GM12874 (cell line): ENCODE results near the gene PTPRM.

Source experiments
- CTCF ChIP-seq: IDR thresholded peaks from 2 replicates; pipeline ENCODE4 v1.5.1; 2011; ENCODE audit warnings: low read depth, mild to moderate bottlenecking, control low read depth, low read length, moderate library complexity; ENCODE audit not compliant: insufficient read depth

Gene PTPRM

DNA sequence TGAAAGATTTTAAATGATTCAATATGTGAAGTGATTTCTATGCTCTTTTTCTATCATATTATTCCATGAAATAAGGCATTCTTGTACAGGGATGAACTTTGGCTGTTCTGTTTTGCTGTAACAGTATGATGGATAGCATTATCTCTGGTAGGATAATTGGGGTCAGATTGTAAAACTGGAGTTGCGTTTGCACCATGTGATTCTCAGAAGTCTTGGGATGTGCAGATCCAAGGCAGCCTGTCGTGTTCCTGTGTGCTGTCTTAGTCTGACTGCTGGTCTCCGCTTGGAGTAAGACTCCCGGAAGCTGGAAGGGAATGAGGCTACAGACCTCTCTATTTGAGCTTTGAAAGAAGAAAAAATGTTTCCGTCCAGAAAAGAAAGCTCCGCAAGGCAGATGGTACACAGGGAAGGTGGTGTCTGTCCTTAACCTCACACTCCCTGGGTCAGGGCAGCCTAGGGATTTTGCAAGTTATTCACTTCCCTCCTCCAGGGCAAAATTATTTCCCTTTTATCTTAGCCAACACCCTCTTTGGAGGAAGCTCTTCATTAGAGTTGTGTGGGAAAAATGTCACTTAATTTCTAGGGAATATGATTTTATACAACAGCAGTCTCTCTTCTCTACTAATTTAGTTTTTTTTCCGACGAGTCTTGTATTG is 250.6 kb downstream of the PTPRM start:
- no peak for TF ChIP-seq CTCF

DNA sequence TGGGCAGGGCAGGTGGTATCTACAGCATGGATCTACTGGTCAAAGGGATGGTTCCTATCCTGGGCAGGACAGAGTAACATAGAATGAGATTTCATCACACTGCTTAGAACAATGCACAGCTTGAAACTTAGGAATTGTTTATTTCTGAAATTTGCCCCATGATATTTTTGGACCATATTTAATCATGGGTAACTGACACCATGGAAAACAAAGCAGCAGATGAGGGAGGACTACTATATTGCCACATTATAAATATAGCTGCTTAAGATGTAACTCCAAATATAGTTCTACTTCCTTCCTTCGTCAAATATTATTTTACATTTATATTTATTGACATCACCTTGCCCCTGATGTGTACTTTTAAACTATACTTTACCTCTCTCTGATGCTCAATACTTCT is 254.7 kb downstream of the PTPRM start:
- TF ChIP-seq CTCF, result no peak

DNA sequence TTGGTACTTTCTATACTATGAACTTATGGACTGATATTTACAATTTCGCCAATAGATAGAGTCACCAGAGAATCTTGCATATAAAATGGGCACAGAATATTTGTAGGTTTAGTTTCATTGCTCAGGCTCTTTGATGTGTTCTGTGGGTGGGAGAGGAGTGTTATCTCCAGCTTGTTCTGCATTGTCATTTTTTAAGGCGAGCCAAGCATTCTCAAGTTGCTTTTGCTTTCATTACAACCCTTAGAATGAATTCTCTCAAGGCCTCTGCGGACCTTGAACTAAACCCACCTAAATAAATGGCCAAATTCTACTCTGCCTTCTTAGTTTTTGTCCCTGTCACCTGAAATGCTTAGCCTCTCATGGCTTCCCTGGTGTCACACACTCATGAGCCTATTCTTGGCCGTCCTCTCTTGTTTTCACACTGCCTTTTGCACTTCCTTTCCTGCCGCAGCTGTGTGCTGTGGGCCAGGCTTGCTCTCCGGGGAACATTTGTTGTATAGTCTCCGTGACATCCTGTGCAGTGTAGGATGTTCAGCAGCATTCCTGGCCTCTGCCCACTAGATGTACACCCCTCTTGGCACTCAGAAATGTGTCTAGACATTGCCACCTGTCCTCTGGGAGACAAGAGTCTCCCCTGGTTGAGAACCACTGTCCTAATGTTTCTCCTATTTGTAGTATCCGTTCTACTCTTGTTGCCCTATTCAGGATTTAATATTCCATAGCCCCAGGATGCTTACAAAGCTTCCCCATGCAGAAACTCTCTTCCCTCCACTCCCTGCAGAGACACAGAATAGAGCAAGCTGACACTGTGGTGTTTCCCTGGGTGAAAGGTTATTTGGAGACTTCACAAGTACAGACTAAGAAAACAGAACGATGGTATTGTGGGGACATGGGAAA is 255.6 kb downstream of the PTPRM start:
- TF ChIP-seq CTCF, result no peak

DNA sequence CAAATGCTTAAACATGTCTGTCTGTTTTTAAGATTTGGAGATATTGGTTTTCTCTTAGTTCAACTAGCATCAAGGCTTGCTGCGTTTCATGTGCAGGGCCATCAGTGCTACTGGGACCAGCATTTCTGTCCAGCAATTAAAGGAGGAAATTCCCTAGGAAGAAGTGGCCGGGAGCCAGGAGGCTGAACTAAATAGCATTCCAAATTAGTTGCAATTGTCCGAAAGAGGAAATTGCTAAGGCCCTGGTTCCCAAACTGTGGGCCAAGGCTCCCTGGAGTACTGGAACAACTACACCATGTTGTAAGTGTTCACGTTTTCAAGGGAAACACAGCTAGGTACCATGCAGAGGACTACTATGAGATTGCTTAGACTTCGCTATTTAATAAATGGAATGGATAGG is 257.9 kb downstream of the PTPRM start:
- no peak for TF ChIP-seq CTCF

DNA sequence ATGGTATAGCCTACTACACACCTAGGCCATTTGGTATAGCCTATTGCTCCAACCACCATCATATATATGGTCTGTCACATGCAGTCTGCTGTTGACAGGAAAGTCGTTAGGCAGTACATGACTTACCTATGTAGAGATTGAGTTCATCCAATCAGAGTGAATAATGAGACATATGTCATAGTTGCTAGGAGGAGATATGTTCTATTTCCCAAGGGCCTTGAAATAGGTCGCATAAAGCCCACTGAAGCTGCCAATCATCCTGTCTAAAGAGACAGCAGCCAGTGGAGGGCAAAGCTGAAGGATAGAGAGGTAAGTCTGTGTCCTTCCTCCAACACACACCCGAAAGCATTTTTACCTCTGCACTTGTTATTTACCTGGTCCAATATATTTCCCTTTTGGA is 263.4 kb downstream of the PTPRM start:
- no peak for TF ChIP-seq CTCF

GRCh38 chr18:7839548-7839947 is 272.4 kb downstream of the PTPRM start:
- no peak for TF ChIP-seq CTCF

DNA sequence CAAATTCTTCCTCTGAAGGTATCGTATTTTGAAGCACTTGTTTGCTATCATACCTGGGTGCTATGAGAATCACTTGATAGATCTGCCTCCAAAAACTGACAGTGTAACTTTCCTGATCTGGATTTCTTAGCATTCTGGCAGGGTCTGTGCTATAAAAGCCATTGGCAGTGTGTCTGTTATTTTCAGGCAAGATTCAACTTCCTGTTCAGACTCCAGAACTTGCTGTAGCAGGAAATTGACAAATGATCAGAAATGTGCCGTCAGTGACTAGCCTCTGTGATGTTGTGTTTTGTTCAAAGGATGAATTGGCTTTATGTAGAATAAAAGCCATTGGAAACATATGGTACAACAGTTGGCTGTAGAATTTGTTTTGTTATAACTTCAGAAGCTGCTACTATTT is 273.3 kb downstream of the PTPRM start:
- TF ChIP-seq CTCF, result no peak
